ENCODE data around the gene AMT.
"Not testable (repeated sequence)": the region's sequence is repeated elsewhere in the genome, so short reads cannot be mapped to it uniquely, and the experiment has no call there.

The AMT gene

GRCh38 chr3:49421890-49422378 is 339 bp downstream of the AMT start:
- no peak for DNase-seq

DNA sequence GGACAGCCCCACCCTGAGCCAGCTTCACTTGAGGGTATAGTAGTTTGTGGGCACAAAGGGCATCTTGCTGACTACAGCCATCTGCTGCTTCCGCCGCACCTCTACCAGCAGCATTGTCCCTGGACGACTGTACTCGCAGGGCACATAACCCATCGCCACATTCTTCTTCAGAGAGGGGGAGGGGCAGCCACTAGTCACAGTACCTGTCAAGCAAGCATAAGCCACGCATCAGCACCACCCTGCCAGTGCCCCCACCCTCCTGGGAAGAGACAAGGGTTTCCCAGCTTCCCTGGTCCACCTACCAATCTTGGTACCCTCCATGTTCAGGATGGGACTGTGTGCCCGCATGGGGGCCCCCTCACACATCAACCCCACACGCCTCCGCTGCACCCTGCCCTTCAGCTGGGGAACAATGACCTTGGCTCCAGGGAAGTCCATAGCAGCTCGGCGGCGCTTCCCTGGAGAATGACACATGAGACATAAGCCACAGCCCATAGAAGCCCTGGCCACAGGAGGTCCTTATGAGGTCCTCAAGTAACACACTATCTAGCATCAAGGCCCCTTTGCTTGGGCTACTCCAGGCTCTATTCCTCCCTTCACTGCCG is 4.7 kb downstream of the AMT start:
- DNase-seq: no peak

DNA sequence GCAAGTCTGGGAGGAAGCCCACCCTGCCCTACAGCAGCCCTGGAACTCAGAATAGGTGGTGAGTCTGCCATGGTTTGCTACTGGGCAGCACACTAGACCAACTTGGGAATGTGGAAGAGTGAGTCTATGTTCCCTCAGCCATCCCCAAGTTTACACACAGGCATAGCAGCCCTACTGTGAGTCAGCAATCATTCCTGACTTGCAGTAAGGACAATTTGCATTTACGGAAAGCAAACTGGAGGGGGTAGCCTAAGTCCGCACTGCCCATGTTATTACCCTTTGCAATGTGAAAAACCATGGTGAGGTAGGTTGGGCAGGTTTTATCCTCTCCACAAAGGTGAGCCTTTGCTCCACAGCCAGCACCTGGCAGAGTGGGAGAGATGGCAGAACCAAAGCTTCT is 5.4 kb downstream of the AMT start:
- no peak for DNase-seq

- DNase-seq: no peak
Measured at GRCh38 chr3:49415931-49416601, 6.2 kb downstream of the AMT start.

DNA sequence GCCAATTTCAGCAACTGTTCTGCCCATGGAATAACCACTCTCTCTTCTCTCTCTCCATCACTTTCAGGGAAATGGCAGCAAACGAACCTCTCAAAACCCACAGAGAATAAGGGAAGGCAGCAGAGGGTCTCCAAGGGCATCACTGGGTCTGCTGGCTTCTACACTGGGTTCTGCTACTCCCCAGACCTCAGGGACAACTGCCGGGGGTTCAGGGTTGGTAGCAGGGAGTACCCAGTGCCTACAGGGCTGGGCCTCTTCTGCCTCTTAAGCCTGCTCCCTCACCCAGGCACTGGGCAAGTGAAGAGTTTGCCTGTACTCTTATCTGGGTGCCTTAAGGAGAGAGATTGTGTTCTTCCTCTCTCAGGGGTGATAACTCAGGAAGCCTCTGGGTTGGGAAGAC is 7.5 kb downstream of the AMT start:
- no peak for DNase-seq

DNA sequence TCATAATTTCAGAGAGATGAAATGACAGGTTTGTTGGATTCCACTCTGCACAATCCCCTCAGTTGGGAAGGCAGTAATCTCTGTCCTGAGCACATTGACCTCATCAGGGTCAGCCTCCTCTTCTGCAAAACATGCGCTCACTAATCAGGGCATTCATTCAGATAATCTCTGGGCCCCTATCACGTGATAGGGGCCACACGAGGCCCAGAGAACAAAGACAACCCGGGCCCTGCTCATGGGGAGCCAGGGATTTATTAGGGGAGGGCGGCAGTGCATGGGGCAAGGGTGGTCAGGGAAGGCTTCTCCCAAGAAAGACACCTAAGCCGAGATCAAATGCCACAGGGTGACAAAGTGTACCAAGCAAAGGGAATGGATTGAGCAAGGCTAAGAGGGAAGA is 8.9 kb downstream of the AMT start:
- no peak for DNase-seq

DNA sequence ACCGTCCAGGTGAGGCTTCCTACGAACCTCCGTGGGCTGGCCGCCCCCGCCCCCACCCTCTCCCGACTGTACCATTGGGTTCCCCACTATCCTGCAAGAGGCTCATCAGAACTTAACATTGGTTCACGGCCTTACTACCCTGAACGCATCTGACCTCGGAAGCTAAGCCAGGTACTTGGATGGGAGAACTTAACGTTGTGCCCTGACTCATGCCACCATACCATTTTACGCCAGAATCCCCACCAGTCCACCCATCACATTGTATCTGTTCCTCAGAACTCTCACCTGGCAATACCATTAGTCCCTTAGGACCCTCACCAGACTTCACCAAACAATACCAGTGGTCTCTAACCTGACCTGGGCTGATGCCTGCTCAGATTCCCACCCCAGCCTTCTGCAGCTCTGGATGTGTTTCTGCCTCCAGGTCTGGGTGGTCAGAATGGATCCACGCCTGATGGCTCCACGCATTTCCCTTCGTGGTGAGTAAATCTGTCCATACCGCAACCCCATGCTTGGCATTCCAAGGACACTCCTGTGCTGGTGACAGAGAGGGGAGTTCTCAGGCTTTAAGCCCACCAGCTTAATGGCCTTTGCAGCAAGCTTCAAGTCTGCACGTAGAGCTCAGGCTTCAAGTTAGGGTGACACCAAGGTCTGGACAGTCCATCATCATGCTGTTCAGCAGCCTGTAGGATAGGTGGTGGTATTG is 9.5 kb downstream of the AMT start:
- DNase-seq: peak; percentile 46

- peak; percentile 96 for DNase-seq
Measured at GRCh38 chr3:49411968-49412631, 10.2 kb downstream of the AMT start, which contains the start of the genes RHOA and TCTA. Gene RHOA (minus strand): TSS chr3:49411976. CDS start chr3:49375589, 36,387 bp downstream. Gene TCTA (plus strand): TSS chr3:49412423. CDS start chr3:49412427, 4 bp downstream.

GRCh38 chr3:49411535-49411967 is 10.7 kb downstream of the AMT start:
- DNase-seq: peak; percentile 58

- DNase-seq: no peak
Measured at GRCh38 chr3:49410846-49411534, 11.3 kb downstream of the AMT start.

DNA sequence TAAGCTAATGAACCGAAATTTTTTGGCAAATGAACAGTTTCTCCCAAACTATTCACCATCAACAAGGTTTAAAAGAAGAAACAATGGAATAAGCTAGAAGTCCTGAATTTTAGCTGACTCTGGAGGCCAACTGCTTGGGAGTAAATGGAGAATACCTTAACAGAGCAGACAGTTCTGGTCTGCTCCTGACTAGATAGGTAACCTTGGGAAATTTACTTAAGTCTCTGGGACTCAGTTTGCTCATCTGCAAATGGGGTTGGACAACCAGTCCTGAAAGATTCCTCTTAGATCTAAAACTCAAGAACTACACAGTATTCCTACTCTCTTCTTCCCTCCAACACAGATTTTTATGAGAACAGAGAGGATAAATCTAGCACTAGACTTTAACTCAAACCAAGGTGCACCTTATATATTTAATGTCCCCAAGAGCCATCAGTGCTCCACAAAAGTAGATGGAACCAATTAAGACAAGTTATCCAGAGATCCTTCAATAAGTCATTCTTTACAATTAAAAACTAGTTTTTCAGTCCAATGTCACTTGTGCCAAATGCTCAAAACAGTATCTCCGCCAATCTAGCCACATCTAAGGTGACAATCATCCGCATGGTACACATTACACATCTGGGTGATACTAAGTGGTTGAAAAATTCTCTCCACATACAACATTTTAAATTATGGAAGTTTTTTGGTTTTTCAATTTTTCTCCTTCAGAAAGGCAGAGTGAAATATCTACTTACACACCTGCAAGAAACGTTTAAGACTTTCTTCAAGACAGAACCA is 12.0 kb downstream of the AMT start:
- DNase-seq: no peak

- DNase-seq: no peak
Measured at GRCh38 chr3:49406571-49407565, 15.4 kb downstream of the AMT start.

DNA sequence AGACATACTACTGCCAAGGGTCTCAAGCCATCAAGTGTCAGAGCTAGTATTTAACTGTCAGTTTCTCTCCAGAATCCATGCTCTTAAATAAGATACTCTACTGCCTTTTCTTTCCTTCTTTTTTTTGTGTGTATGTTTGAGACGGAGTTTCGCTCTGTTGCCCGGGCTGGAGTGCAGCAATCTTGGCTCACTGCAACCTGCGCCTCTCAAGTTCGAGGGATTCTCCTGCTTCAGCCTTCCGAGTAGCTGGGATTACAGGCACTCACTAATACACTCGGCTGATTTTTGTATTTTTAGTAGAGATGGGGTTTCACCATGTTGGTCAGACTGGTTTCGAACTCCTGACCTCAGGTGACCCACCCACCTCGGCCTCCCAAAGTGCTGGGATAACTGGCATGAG is 16.7 kb downstream of the AMT start:
- DNase-seq: not testable (repeated sequence)

DNA sequence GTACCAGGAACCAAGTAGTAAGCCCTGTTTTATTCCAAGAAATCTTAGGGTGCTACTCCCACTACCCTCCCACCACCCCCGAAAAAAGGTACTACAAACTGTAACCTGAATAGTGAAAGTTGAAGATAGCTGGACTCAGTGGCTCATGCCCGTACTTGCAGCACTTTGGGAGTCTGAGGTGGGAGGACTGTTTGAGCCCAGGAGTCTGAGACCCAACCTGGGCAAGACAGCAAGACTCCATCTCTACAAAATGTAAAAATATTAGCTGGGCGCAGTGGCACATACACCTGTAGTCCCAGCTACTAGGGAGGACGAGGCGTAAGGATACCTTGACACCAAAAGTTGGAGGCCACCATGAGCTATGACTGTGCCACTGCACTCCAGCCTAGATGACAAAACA is 18.4 kb downstream of the AMT start:
- DNase-seq: no peak

GRCh38 chr3:49401766-49402165 is 20.5 kb downstream of the AMT start:
- DNase-seq: no peak

GRCh38 chr3:49399461-49399860 is 22.8 kb downstream of the AMT start:
- no peak for DNase-seq

DNA sequence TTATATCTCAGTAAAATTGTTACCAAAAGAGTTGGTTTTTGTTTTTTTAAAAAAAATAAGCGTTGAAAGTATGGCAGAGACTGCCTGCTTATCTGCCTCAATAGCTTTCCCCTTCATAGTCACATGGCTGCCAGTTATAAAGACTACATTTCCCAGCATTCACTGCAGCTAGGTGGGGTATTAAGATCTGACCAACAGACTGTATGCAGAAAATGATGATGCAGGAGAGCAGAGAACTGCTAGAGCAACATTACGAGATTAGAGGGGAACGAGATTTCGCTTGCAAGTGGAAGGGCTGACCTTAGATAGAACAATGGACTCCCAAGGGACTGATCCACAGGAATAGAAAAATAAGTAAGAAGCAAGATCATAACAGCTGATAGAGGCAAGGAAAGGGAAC is 24.8 kb downstream of the AMT start:
- DNase-seq: no peak

GRCh38 chr3:49391310-49391709 is 31.0 kb downstream of the AMT start:
- not testable (repeated sequence) for DNase-seq

GRCh38 chr3:49389297-49389696 is 33.0 kb downstream of the AMT start:
- DNase-seq: no peak

- DNase-seq: no peak
Measured at GRCh38 chr3:49388289-49388820, 33.9 kb downstream of the AMT start.
